GM21360 (cell line): ENCODE measurements around the gene ZKSCAN8.
"Not testable (repeated sequence)": the region's sequence is repeated elsewhere in the genome, so short reads cannot be mapped to it uniquely, and the experiment has no call there.

Experiments
- ATAC-seq: cut with Tn5 transposase; IDR thresholded peaks from one replicate; pipeline ENCODE4 v1.9.1; 2021; ENCODE audit warnings: mild to moderate bottlenecking, moderate library complexity; ENCODE audit not compliant: unreplicated experiment

ZKSCAN8 gene

DNA sequence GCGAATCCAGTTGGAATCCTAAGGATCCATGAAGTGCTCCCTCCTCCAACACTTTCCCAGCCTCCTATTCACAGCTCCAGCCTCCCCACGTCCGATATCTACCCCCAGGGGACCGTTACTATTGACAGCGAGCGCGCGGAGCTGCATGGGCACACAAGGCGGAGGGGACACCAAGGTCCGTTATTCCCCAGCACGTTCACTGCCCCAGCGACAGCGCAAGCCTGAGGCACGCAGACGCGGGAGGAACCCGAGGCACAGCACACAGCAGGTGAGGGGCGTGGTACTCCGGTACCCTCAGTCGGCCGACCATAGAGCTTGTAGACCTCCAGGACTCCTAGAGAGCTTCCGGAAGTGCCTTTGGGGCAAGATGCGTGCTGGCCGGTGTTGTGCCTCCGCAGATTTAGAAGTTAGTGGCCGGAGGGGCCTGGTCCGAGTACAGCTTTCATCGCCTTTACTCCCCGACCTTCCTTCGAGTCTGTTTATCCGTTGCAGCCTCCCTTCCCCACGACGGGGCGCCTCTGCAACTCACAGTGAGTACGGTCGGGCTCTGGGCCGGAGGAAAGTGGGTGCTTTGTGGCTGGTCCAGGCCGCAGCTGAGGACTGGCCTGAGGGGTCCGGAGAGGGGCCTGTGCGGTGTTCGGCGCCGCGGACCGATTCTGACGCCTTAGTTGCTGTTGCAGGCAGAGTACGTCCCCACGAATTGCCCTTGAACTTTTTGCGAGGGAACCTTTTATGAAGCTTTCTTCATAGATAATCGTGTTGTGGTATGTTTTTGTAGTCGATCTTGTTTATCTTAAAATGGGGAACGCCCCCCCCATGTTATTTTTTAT, at the start of gene ZKSCAN8:
Gene ZKSCAN8, plus strand, starts transcription at position 384 of the 830 bp plus-strand sequence. CDS start 6,525 bp downstream, outside the sequence.
- ATAC-seq: peak; percentile 79

DNA sequence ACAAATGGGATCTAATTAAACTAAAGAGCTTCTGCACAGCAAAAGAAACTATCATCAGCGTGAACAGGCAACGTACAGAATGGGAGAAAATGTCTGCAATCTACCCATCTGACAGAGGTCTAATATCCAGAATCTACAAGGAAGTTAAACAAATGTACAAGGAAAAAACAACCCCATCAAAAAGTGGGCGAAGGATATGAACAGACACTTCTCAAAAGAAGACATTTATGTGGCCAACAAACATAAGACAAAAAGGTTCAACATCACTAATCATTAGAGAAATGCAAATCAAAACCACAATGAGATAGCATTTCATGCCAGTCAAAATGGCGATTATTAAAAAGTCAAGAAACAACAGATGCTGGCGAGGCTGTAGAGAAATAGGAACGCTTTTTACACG, 39.5 kb upstream of the ZKSCAN8 start:
- not testable (repeated sequence) for ATAC-seq

DNA sequence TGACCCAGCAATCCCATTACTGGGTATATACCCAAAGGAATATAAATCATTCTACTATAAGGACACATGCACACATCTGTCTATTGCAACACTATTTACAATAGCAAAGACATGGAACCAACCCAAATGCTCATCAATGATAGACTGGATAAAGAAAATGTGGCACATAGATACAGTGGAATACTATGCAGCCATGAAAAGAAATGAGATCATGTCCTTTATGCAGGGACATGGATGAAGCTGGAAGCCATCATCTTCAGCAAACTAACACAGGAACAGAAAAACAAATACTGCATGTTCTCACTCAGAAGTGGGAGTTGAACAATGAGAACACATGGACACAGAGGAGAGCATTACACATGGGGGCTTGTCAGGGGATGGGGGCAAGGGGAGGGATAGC, 39.0 kb upstream of the ZKSCAN8 start:
- ATAC-seq: not testable (repeated sequence)

DNA sequence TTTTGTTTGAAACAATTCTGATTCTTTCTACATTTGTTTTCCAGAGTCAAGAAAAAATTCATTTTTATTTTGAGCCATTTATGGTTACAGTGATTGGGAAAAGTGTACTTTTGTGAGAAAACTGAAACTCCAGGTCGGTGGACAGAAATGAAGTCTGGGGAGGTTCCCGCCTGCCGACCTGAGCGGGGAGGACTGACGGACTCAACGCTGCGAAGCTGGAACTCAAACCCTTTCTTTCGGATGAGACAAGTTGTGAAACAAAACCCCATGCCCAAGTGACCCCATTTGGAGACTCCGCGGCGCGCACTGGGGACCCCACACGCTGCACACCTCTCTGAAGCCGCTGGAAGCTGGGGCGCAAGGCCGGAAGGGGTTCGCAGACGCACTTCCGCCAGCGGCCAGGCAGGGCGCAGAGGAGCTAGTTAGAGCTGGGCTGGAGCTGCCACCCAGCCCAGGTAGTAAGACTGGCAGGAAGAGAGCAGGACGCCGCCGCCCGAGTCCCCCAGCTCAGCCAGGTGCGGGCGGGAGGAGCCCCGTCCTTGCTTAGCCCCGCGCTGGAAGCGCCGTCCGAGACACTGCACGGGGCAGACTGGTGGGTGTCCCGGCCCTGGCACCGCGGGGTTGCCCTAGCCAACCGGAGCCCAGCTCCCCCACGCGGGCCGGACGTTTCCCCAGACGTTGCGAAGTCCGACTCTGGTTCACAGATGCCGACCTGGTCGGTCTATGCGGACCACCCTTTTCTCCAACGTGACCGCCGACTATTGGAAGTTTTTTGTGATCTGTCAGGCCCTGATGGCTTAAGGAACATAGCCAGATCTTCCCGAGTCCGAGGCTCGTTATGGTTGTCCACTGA, 37.1 kb upstream of the ZKSCAN8 start:
- ATAC-seq: peak; percentile 98

DNA sequence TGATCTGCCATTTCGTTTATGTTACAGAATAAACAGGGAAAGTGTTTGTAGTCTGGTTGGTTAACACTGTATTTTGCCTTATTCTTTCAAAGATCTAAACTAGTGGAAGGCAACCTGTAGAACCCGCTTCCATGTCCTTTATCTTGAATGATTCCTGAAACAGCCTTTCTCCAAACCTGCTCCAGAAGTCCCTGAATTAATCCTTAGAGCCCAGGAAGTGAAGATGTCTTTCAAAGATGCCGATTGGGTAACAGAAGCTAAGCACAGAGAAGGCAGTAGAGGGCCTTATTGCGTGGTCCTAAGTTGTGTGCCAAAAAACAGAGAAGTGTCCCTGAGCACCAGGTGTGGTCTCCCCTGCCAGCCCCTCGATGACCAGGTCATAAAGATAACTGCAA, 36.4 kb upstream of the ZKSCAN8 start:
- peak; percentile 32 for ATAC-seq

DNA sequence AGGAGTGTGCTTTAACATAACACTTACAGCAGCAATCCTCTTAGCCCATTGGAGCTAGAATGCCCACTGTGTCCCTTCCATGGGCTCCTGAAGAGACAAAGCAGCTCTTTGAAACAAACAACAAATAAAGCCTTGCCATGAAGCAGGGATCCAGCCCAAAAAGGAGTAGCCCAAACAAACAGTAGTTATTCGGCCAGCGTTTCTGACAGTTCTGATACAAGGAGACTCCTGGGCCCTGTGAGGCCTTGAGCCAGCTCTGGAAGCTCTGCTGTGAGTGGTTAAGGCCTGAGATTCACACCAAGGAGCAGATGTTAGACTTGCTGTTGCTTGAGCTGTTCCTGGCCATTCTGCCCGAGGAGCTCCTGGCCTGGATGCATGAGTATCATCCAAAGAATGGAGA, 34.2 kb upstream of the ZKSCAN8 start:
- no peak for ATAC-seq

DNA sequence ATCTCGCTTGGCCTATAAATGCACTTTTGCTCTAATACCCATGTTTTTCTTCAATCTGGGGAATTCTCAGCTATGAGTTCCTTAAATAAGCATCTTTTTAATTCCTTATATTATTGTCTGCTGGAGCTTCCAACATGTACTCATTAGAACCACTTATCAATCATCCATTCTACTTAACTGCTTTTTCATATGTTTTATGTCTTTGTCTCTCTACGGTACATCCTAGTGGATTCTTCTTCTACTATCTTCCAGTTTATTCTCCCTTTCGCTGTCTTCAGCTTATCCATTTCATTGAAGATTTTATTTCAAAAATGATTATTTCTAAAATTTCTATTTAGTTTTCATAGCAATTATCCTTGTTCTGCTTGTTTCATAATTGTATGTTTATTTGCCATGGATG, 29.7 kb upstream of the ZKSCAN8 start:
- ATAC-seq: no peak

DNA sequence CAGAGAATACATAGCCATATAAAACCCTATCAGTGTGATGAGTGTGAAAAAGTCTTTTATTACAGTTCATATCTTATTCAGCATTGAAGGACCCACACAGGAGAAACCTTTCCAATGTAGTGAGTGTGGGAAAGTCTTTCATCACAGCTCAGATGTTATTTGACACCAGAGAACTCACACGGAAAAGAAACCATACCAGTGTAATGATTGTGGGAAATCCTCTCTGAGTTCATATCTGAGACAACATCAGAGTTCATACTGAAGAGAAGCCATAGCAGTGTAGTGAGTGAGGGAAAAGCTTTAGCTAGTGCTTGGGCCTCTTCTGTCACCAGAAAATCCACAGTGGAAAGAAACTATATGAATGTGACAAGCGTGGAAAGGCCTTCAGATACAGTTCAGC, 25.9 kb upstream of the ZKSCAN8 start:
- ATAC-seq: no peak

DNA sequence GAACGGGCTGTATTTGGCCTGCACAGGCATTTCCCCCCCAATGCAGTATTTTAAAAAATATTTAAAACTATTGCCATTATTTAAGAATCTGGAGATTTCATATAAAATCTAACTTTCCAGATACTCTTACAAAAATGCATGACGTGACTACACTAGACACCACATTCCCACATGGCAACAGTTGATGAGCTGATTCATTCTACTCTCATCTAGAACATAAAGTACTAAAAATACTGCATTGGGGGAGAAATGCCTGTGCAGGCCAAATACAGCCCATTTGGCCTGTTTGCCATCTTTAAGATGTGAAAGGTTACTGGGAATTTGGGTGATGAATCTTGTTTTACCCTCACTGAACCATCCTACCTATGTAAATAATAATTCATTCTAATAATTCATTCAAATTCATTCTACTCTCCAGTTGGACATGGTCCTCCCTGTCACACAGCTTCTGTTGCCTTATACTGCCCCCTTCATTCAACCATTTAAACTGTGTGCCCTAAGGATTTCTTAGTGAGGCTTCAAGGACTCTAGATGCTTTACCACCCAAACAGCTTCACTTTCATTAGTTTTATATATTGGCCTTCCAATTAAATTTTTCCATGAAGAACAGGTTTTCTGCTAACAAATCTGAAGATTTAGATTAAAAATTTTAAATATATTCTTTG, 24.2 kb upstream of the ZKSCAN8 start:
- no peak for ATAC-seq

DNA sequence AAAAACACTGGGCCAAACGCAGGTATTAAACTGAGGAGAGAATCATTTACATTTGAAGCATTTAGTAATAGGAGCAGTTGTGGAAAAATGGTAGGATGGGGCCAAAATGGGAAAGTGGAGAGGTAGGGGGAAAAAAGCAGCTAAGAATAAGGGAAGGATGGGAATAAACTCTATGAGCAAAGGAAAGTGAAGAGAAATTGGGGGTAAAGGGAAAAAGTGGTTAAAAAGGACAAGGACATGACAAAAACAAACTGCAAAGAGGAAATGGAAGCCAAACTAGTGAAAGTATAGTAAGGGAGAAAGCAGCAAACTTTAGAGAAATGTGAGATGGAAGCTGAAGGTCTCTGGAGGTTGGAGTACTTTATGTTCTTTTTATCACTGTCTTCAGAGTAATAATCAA, 23.5 kb upstream of the ZKSCAN8 start:
- no peak for ATAC-seq

DNA sequence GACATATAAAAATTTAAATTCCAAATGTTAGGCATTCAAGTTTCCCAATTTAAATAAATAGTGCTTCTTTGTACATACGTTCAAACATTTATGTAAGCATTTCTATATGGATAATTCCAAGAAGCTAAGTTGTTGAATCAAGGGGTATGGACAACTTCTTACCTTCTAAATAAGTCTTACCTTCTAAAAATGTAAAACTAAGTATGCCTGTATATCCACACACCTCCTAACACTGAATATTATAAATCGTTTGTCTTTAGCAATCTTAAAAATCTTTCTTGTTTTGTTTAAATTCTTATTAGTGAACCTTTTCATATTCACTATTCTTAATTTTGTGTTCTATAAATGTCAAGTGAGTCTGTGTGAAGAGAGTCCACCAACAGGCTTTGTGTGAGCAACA, 19.8 kb upstream of the ZKSCAN8 start:
- ATAC-seq: no peak

DNA sequence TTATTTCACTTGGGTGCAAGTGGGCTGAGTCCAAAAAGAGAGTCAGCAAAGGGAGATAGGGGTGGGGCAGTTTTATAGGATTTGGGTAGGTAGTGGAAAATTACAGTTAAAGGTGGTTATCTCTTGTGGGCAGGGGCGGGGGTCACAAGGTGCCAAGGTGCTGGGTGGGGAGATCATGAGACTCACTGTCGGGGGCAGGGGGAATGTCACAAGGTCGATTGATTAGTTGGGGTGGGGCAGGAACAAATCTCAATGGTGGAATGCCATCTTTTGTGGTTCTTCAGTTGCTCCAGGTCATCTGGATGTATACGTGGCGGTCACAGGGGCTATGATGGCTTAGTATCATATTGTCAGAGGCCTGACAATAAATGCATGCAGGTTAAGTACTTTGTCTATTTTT, 19.4 kb upstream of the ZKSCAN8 start:
- not testable (repeated sequence) for ATAC-seq

DNA sequence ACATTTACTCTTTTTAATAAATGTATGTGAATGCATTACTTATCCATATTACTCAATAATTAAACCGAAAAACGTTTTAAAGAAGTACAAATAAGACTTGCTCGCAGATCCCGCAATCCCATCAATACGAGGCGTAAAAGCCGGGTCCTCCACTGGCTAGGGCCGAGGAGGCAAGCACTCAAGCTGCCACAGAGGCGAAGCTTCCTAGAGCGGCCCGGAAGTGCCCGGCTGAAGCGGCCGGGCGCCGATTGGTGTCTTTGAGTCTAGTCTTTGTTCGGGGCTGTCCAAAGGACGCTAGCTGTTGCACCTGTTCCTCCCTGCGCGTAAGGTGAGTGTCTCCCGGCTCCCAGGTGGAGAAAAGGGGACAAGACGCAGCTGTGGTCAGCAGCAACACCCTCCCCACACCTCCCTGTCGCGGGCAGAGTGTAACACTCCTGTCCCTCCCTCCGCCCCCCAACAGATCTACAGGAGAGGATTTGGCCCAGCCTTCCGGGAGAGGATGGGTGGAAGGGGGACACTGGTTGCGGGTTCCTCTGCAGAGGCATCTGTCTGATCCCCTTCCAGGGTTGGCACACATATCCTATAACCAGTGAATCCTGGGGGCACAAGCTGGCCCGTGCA, 17.2 kb upstream of the ZKSCAN8 start, which contains the start of gene ZSCAN16:
Gene ZSCAN16, plus strand, starts transcription at position 260 of the 621 bp plus-strand sequence. CDS start 835 bp downstream, outside the sequence.
- peak; percentile 85 for ATAC-seq

DNA sequence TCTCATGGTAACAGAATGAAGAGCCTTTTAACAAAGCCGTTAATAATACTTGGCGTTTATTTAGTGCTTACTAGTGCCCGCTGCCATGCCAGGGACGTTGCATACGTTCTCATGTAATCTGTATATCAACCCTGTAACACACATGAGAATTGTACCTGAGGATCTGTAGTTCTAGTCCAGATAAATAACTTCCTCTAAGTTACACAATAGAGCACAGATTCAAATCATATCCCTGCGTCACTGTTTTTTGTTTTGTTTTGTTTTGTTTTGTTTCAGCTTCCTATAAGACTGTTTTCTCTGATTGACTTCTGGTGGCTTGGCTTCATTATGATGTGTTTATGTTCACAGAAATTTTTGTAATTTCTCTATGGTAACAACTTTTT, 16.7 kb upstream of the ZKSCAN8 start:
- ATAC-seq: no peak

DNA sequence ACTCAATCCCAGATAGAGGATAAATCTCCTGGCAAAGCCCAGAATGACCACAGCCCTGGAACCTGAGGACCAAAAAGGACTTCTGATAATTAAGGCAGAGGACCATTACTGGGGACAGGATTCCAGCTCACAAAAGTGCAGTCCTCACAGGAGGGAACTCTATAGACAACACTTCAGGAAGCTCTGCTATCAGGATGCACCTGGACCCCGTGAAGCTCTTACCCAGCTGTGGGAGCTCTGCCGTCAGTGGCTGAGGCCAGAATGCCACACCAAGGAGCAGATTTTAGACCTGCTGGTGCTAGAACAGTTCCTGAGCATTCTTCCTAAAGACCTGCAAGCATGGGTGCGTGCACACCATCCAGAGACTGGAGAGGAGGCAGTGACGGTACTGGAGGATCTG, 16.3 kb upstream of the ZKSCAN8 start:
- no peak for ATAC-seq

DNA sequence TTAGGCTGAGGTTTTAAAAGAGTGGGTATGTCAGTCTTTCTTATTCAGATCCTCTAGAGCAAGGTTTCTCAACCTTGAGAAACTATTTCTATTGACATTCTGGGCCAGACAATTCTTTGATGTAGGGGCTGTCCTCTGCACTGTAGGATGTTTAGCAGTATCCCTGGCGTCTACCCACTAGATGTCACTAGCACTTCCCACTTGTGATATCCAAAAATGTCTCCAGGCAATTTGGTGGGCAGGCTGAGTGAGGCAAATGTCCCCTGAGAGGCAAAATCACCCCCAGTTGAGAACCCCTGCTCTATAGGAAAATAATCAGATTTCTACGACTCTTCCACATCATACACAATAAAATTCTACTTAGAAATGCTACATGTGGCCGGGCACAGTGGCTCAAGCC, 7.7 kb upstream of the ZKSCAN8 start:
- ATAC-seq: no peak

DNA sequence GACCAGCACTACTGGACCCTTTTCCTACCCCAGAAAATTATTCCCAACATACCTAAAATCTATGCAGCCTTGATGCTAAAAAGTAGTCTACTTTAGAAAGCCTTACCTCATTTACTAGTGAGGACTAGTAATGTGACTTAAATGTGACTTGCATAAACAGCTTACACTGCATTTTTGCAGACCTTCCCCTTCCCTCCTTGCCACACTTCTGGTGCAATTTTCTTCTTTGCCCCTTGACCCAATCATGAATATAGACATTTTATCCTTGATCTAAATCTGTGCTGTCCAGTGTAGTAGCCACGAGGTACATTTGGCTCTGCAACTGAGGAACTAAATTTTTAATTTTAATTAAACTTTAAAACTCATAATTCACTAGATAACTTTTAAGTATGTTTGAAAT, 7.0 kb upstream of the ZKSCAN8 start:
- no peak for ATAC-seq

DNA sequence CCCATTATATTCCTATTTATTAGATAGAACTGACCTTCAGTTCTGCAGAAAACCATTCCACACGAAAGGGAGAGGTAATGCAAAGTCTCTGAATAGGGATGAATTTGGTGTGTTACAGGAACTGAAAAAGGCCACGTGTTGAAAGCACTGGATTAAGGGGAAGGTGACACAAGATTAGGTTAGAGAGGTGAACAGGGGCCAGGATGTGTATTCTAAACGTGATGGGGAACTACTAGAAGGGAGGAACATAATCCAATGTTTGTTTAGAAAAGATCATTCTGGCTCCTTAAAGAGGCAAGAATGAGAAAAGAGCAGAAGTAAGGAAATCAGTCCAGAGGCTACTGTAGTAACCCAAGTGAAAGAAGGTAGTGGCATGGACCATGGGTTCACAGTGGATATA, 6.3 kb upstream of the ZKSCAN8 start:
- ATAC-seq: no peak

DNA sequence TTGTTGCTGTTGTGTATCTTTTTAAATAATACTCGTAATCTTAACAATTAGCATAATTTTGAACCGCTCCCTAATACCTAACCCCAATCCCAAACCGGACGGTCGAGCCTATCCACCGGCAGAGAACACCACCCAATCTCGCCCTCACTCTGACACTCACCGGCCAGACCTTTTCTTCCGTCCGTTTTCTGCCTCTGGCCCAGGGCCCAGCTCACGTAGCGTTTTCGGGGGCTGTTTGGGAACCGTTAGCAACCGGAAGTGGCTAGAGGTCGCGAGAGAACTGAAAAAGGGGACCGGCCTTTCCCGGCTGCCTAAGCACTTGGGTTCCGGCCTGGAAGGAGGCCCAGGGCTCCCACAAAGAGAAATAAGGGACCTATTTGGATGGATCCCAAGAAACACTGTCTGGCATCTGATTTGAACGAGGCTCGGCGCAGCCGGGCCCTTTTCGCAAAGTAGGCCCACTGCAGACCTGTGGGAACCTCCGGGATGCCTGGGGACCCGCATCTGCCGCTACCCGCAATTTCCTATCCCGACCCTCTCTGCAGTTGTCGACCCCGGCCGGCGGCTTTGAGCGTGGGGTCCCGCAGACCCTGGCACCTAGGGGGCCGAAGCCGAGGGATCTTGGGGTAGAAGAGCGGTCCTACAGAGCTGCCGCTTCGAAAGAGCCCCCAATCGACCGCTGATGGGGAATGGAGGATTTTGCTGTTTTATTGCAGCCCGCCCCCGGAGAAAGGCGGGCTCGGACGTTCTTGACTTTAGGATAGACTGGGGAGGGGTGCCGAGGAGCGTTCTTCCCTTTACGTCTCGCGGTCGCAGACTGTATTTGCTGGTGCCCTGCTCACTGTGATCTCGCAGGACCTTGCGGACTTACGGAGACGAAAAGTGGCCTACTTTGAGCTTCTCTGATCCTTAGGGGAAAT, 4.8 kb upstream of the ZKSCAN8 start:
- peak; percentile 48 for ATAC-seq

DNA sequence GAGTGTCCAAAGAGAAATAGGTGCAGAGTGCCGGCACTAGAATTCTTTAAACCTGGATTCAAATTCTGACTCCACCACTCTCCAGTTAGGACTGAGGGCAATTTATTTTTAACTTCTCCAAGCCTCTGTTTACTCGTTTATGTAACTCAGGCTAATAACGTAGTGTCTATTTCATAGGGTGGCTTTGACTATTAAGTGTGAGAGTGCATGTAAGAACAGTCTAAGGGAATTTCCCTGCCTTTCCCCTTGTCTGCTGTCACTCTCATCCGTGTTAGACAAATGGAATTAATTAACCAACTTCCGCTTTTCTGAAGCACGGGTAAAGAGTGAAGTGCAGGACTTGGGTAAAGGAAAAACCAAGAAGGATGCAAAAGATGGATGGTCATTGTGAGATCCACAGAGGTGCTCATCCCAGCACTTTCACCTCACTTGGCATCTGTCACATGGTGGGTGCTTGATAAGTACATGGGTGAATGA, 4.1 kb upstream of the ZKSCAN8 start:
- ATAC-seq: peak; percentile 18
